Subcutaneous adipose tissue (tissue), 4 donors: ENCODE results near the gene SOX13. TPM values are rescaled to one million over a fixed set of nuclear protein-coding genes. Genes with fewer than 3 reads are reported as not detected.

Experiments
- CTCF ChIP-seq: fragments of 450-650 bp; IDR thresholded peaks from one replicate; pipeline ENCODE4 v1.5.1; 2016; ENCODE audit warnings: low read depth, mild to moderate bottlenecking, control low read depth, antibody characterized with exemption, moderate library complexity
- total RNA-seq, 4 donors: library from RNA; depleted of rRNA; stranded (reverse); fragments of >200 nt; gene quantifications; one replicate each; pipeline ENCODE4 v1.1.0, GENCODE V29; 2016

The SOX13 gene
- total RNA-seq, 4 donors from 2014 or later = 12.7 to 79.7 (median 25.3) TPM

DNA sequence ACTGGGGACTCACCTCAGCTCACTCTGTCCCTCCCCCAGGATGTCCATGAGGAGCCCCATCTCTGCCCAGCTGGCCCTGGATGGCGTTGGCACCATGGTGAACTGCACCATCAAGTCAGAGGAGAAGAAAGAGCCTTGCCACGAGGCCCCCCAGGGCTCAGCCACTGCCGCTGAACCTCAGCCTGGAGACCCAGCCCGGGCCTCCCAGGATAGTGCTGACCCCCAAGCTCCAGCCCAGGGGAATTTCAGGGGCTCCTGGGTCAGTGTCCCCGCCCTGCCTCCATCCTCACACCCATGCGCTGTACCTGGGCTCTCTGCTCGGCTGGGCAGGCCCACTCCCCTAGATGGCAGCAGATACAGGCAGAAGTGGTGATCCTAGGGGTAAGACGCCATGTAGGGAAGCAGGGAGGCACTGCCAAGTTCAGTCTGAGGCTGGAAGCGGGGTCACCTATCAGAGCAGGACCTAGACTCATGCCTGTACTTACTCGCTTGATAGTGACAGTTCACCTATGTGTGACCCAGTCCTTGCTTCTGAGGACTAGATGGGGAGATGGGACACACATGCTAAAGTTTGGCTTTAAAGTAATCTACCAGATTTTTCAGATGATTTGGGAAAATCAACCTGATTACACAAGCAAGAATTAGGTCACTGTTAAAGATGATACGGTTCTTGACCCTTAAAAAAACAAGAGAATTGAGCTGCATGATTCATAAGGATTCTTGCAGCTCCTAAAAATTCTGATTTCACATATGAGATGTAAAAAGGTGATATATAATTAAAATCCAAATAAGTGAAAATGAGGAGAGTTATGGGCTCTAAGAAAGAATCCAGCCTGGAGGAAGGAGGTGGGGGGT, 40.2 kb downstream of the SOX13 start:
- no peak for TF ChIP-seq CTCF

DNA sequence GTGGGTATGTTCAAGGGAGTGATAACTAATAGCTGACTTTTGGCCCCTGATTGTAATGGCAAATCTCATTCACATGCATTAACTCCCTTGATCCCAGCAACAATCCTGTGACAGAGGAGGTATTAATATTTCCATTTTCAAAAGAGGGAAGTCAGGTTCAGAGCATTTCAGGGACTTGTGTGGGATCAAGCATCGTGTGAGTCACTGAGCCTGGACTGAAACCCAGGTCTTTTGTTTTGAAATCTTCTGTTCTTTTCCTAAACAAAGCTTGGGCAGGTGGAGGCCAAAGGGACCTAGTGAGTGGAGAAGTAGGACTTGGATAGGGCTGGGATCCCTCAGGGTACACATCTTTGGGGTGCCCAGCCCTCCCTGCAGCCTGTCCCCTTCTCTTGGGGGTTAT, 41.0 kb downstream of the SOX13 start:
- no peak for TF ChIP-seq CTCF

GRCh38 chr1:204114606-204115005, 41.7 kb downstream of the SOX13 start:
- TF ChIP-seq CTCF = no peak

GRCh38 chr1:204115116-204115515, 42.2 kb downstream of the SOX13 start:
- no peak for TF ChIP-seq CTCF

- no peak for TF ChIP-seq CTCF
These were observed 43.6 kb downstream of the SOX13 start for GRCh38 chr1:204116539-204116938.

DNA sequence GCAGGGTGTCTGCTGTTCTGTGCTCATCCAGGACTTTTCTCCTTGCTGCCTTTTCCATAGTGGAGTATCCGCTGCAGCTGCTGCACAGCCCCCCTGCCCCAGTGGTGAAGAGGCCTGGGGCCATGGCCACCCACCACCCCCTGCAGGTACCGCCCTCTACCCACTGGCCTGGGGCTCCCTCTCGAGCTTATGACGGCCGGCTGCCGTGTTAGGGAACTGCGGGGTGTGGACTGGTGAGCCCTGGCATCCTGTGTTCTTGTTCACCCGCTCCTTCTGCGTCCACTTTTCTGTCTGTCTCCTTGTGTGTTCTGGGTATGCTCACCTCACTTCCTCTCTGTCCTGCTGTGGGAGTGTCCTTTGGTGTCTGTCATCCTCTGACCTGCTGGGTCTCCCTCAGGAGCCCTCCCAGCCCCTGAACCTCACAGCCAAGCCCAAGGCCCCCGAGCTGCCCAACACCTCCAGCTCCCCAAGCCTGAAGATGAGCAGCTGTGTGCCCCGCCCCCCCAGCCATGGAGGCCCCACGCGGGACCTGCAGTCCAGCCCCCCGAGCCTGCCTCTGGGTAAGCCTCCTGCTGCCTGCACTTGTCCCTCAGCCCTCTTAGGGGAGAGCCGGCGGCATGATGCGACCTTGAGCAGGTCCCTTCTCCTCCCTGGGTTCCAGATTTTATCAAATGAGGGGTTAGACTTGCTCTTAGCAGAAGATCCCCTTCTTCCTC, 49.1 kb downstream of the SOX13 start:
- no peak for TF ChIP-seq CTCF

DNA sequence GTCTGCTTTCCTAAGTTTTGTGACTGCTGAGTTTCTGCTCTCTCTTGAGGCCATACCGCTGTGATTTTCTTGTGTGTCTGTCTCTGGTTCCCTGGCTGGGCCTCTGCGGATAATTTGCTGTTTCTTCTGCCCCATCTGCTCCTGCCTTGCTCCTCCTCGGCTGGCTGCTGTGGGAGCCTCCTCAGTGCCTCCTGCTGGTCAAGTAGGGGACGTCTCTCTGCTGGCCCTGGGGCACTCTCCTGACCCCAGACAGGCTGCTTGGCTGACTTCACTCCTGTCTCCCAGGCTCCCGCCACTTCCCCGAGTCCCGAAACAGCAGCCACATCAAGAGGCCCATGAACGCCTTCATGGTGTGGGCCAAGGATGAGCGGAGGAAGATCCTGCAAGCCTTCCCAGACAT, 50.5 kb downstream of the SOX13 start:
- no peak for TF ChIP-seq CTCF
